GM12878 (cell line): ENCODE measurements around the gene MAPT.

Source experiments
- CEBPB ChIP-seq, 2 experiments: fragments of 150-350 bp in 1 of 2; IDR thresholded peaks; 2 replicates each; pipeline ENCODE4 v1.6.1; 2012 to 2014; ENCODE audit warnings: low read depth in 2 of 2, low read length in 2 of 2, borderline replicate concordance in 1 of 2, inconsistent platforms in 1 of 2
- CHD4 ChIP-seq: fragments of 200-600 bp; sonication (generic); IDR thresholded peaks from 2 replicates; pipeline ENCODE4 v1.6.1; 2016; ENCODE audit warnings: mild to moderate bottlenecking
- NFYA ChIP-seq: IDR thresholded peaks from 2 replicates; pipeline ENCODE4 v1.6.1; 2011; ENCODE audit warnings: low read depth, mild to moderate bottlenecking, low read length, improper control_type of control experiment, borderline replicate concordance
- NRF1 ChIP-seq: conservative IDR thresholded peaks from 2 replicates; pipeline ENCODE4 v1.6.1; 2011; ENCODE audit warnings: mild to moderate bottlenecking, low read depth, low read length, improper control_type of control experiment
- POLR2AphosphoS2 ChIP-seq: IDR thresholded peaks from 2 replicates; pipeline ENCODE4 v1.6.1; 2011; ENCODE audit warnings: low read depth, mild to moderate bottlenecking, low read length, improper control_type of control experiment, moderate library complexity
- SP1 ChIP-seq: IDR thresholded peaks from one replicate; pipeline ENCODE4 v1.6.1; 2011; ENCODE audit warnings: low read depth, low read length
- SRF ChIP-seq, 2 experiments: IDR thresholded peaks; 2 replicates each; pipeline ENCODE4 v1.6.1; 2011; ENCODE audit warnings: low read depth in 2 of 2, low read length in 2 of 2, mild to moderate bottlenecking in 1 of 2, moderate library complexity in 1 of 2
- STAT1 ChIP-seq: fragments of 450-650 bp; conservative IDR thresholded peaks from 2 replicates; pipeline ENCODE4 v1.6.1; 2014; ENCODE audit warnings: antibody characterized with exemption, mild to moderate bottlenecking
- YY1 ChIP-seq: IDR thresholded peaks from 2 replicates; pipeline ENCODE4 v1.6.1; 2011; ENCODE audit warnings: low read depth, mild to moderate bottlenecking, low read length
- ZNF274 ChIP-seq: IDR thresholded peaks from one replicate; pipeline ENCODE4 v1.8.0; 2011; ENCODE audit not compliant: insufficient read length, insufficient read depth
- TF ChIP-seq, protein P1 (sequence below): fragments of 450-650 bp; IDR thresholded peaks from 2 replicates; pipeline ENCODE4 v1.6.1; 2018; ENCODE audit warnings: borderline replicate concordance, mild to moderate bottlenecking; ENCODE audit not compliant: partially characterized antibody
- TF ChIP-seq, protein P2 (sequence below), 3 experiments: IDR thresholded peaks in 2 of 3; conservative IDR thresholded peaks in 1 of 3; 2 replicates each; pipeline ENCODE4 v1.5.1; 2011; ENCODE audit warnings: low read depth in 3 of 3, low read length in 3 of 3, mild to moderate bottlenecking in 3 of 3, control low read depth in 2 of 3, moderate library complexity in 2 of 3, inconsistent platforms in 1 of 3, mixed read lengths in 1 of 3; ENCODE audit not compliant: control insufficient read depth in 2 of 3, insufficient read depth in 1 of 3; ENCODE audit errors: extremely low read depth in 1 of 3
- TF ChIP-seq, protein P3 (sequence below): fragments of 450-650 bp; IDR thresholded peaks from 2 replicates; pipeline ENCODE4 v1.6.1; 2017; ENCODE audit warnings: mild to moderate bottlenecking

DNA sequence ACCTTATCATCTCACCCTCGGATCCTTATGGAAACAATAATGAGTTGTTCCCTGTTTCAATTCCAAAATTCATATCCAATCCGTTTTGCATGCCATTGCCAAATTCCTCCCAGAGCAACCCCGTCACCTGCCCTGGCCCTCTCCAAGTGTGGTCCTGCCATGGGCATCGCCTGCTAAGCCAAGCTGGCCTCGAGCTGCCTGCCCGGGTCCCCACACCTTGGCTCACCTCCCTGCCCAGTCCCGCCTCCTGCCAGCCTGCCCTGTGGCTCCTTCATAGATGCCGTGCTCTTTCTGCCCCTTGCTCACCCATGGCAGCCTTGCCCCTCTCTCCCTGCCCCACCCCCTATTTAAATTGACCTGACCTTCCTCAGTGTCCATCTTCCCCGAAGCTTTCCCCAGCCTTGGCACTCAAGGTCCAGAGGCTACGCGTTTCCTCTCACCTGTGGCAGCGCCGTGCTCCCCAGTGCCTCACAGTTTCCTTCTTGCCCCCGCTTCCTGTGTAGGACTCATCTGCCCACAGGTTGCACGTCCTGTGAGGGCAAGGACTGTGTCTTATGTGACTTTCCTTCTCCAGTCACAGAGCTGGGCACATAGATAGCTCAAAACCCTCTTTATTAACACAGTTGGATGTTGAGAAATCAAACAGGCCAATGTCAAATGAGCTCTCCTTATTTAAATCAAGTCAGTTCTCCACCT lies 12.7 kb downstream of the MAPT start:
- TF ChIP-seq ZNF274: no peak
- TF ChIP-seq SRF (IDR thresholded peaks at IDR 0.05; ENCODE audit: low read depth in 2 of 2, low read length in 2 of 2): no peak
- no peak for TF ChIP-seq NRF1
- TF ChIP-seq, protein P1, sequence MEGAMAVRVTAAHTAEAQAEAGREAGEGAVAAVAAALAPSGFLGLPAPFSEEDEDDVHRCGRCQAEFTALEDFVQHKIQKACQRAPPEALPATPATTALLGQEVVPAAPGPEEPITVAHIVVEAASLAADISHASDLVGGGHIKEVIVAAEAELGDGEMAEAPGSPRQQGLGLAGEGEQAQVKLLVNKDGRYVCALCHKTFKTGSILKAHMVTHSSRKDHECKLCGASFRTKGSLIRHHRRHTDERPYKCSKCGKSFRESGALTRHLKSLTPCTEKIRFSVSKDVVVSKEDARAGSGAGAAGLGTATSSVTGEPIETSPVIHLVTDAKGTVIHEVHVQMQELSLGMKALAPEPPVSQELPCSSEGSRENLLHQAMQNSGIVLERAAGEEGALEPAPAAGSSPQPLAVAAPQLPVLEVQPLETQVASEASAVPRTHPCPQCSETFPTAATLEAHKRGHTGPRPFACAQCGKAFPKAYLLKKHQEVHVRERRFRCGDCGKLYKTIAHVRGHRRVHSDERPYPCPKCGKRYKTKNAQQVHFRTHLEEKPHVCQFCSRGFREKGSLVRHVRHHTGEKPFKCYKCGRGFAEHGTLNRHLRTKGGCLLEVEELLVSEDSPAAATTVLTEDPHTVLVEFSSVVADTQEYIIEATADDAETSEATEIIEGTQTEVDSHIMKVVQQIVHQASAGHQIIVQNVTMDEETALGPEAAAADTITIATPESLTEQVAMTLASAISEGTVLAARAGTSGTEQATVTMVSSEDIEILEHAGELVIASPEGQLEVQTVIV: no peak
- TF ChIP-seq, protein P2, sequence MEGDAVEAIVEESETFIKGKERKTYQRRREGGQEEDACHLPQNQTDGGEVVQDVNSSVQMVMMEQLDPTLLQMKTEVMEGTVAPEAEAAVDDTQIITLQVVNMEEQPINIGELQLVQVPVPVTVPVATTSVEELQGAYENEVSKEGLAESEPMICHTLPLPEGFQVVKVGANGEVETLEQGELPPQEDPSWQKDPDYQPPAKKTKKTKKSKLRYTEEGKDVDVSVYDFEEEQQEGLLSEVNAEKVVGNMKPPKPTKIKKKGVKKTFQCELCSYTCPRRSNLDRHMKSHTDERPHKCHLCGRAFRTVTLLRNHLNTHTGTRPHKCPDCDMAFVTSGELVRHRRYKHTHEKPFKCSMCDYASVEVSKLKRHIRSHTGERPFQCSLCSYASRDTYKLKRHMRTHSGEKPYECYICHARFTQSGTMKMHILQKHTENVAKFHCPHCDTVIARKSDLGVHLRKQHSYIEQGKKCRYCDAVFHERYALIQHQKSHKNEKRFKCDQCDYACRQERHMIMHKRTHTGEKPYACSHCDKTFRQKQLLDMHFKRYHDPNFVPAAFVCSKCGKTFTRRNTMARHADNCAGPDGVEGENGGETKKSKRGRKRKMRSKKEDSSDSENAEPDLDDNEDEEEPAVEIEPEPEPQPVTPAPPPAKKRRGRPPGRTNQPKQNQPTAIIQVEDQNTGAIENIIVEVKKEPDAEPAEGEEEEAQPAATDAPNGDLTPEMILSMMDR (IDR thresholded peaks at IDR 0.05 in 2 of 3, conservative IDR thresholded peaks at IDR 0.05 in 1 of 3; ENCODE audit: control insufficient read depth in 2 of 3, extremely low read depth in 1 of 3, insufficient read depth in 1 of 3, low read depth in 3 of 3, low read length in 3 of 3): no peak
- TF ChIP-seq CEBPB (IDR thresholded peaks at IDR 0.05; ENCODE audit: borderline replicate concordance in 1 of 2, low read depth in 2 of 2, low read length in 2 of 2): no peak
- no peak for TF ChIP-seq POLR2AphosphoS2
- TF ChIP-seq STAT1: no peak
- TF ChIP-seq YY1: no peak
- TF ChIP-seq SP1: no peak
- no peak for TF ChIP-seq CHD4
- no peak for TF ChIP-seq NFYA
- TF ChIP-seq, protein P3, sequence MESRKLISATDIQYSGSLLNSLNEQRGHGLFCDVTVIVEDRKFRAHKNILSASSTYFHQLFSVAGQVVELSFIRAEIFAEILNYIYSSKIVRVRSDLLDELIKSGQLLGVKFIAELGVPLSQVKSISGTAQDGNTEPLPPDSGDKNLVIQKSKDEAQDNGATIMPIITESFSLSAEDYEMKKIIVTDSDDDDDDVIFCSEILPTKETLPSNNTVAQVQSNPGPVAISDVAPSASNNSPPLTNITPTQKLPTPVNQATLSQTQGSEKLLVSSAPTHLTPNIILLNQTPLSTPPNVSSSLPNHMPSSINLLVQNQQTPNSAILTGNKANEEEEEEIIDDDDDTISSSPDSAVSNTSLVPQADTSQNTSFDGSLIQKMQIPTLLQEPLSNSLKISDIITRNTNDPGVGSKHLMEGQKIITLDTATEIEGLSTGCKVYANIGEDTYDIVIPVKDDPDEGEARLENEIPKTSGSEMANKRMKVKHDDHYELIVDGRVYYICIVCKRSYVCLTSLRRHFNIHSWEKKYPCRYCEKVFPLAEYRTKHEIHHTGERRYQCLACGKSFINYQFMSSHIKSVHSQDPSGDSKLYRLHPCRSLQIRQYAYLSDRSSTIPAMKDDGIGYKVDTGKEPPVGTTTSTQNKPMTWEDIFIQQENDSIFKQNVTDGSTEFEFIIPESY: no peak
